BJ (cell line): ENCODE data around the gene MOBP. TPM values are rescaled to one million over a fixed set of nuclear protein-coding genes. Genes with fewer than 3 reads are reported as not detected.

Experiments used
- CTCF ChIA-PET: fragments of 350-600 bp; formaldehyde crosslinking; extraction: SDS; loops from one replicate; lab custom pipeline; 2021; ENCODE audit warnings: antibody characterized with exemption, inconsistent platforms; lab: Yijun Ruan, JAX
- POLR2A ChIA-PET: fragments of 300-600 bp; sonication (Branson Sonifier 250); formaldehyde crosslinking; extraction: SDS; loops from one replicate; lab custom pipeline; 2021; ENCODE audit warnings: antibody characterized with exemption; lab: Charles Lee
- DNase-seq: peaks from one replicate; pipeline ENCODE4 v3.0.0-alpha.2; 2011; ENCODE audit warnings: low read depth
- H3K27me3 ChIP-seq: 2 replicates; pipeline ENCODE4 v1.6.0; 2011; ENCODE audit warnings: low read length; ENCODE audit not compliant: control insufficient read depth, insufficient read depth
- H3K36me3 ChIP-seq: 2 replicates; pipeline ENCODE4 v1.5.1; 2011; ENCODE audit warnings: low read length; ENCODE audit not compliant: control insufficient read depth, insufficient read depth
- H3K4me3 ChIP-seq: 2 replicates; pipeline ENCODE4 v1.5.1; 2011; ENCODE audit warnings: low read depth, mild to moderate bottlenecking, control low read depth, low read length
- CTCF ChIP-seq: IDR thresholded peaks from 2 replicates; pipeline ENCODE4 v1.5.1; 2011; ENCODE audit warnings: low read depth, mild to moderate bottlenecking, control low read depth, inconsistent platforms, low read length, moderate library complexity; ENCODE audit not compliant: insufficient read depth
- polyA plus RNA-seq: library from polyadenylated mRNA; depleted of rRNA; stranded (reverse); fragments of >200 nt; gene quantifications from 2 replicates; pipeline ENCODE4 v1.2.3, GENCODE V29; 2011; rRNA removed

MOBP gene
- polyA plus RNA-seq, 1 experiment: not detected

- ChIA-PET CTCF (interaction anchor here (1.0 to 6.1 kb wide), 11 partner anchors 8 to 774 kb away, joined by 3 to 45 read pairs (median 4); no protein-coding TSS in a partner anchor), POLR2A (no interaction called here)
- TF ChIP-seq CTCF: no peak
- DNase-seq: no peak
- Histone ChIP-seq H3K4me3 (no peak overlapping the region), H3K36me3 (no peaks in the 10 kb centered on the region), H3K27me3 (no peaks in the 10 kb centered on the region)
Observed at GRCh38 chr3:39542588-39542988, 75.1 kb downstream of the MOBP start.

GRCh38 chr3:39548282-39548681, 80.8 kb downstream of the MOBP start:
- no peaks in the 10 kb centered on the region; the same call in 1 of the 2 replicates for H3K27me3 ChIP-seq
- CTCF ChIA-PET: interaction anchor here (0.9 kb wide), 1 partner anchor 630 kb away, joined by 3 read pairs; no protein-coding TSS in a partner anchor
- no peak overlapping the region for H3K4me3 ChIP-seq
- TF ChIP-seq CTCF: no peak
- POLR2A ChIA-PET: no interaction called here
- no peak for DNase-seq
- no peaks in the 10 kb centered on the region for H3K36me3 ChIP-seq

- Histone ChIP-seq H3K36me3 (no peaks in the 10 kb centered on the region), H3K4me3 (no peak overlapping the region), H3K27me3 (no peaks in the 10 kb centered on the region; the same call in 1 of the 2 replicates)
- ChIA-PET CTCF (interaction anchor here (0.6 to 1.3 kb wide), 3 partner anchors 9 to 767 kb away, joined by 4 read pairs; no protein-coding TSS in a partner anchor), POLR2A (no interaction called here)
- DNase-seq: no peak
- no peak for TF ChIP-seq CTCF
Observed at GRCh38 chr3:39550354-39551051, 83.0 kb downstream of the MOBP start.

Other genes with a start within 250 kb of the MOBP start
- 0.45 and 0.51 TPM in 2 replicates for gene CX3CR1, start 187.6 kb upstream of the MOBP start, polyA plus RNA-seq
- not detected in 2 replicates for gene CCR8, start 138.0 kb upstream of the MOBP start, polyA plus RNA-seq
- gene SLC25A38, start 84.3 kb upstream of the MOBP start, polyA plus RNA-seq: 48.7 and 49.8 TPM in 2 replicates
- 3,181 and 4,053 TPM in 2 replicates for gene RPSA, start 61.0 kb upstream of the MOBP start, polyA plus RNA-seq